ENCODE results near the gene TFDP1.
A peak's percentile ranks its signal among the peaks of the same experiment; 100 is the strongest.
"Not testable (repeated sequence)": the region's sequence is repeated elsewhere in the genome, so short reads cannot be mapped to it uniquely, and the experiment has no call there.

Gene TFDP1

GRCh38 chr13:113623491-113624234 lies 39.1 kb downstream of the TFDP1 start:
- H3K4me3 ChIP-seq (ENCODE audit: low read length) = no peak overlapping the region
- peak; percentile 13 for DNase-seq (ENCODE audit: low read depth)
- TF ChIP-seq CTCF (conservative IDR thresholded peaks at IDR 0.05; ENCODE audit: low read length) = no peak

GRCh38 chr13:113624235-113624587 lies 39.7 kb downstream of the TFDP1 start:
- DNase-seq (ENCODE audit: low read depth) = no peak
- TF ChIP-seq CTCF (conservative IDR thresholded peaks at IDR 0.05; ENCODE audit: low read length) = no peak
- H3K4me3 ChIP-seq (ENCODE audit: low read length) = no peak overlapping the region

DNA sequence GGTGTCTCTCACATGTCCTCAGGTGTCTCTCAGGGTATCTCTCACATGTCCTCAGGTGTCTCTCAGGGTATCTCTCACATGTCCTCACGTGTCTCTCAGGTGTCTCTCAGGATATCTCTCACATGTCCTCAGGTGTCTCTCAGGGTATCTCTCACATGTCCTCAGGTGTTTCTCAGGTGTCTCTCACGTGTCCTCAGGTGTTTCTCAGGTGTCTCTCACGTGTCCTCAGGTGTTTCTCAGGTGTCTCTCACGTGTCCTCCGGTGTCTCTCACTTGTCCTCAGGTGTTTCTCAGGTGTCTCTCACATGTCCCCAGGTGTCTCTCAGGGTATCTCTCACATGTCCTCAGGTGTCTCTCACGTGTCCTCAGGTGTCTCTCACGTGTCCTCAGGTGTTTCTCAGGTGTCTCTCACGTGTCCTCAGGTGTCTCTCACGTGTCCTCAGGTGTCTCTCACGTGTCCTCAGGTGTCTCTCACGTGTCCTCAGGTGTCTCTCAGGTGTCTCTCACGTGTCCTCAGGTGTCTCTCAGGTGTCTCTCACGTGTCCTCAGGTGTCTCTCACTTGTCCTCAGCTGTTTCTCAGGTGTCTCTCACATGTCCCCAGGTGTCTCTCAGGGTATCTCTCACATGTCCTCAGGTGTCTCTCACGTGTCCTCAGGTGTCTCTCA lies 40.2 kb downstream of the TFDP1 start:
- DNase-seq (ENCODE audit: low read depth); H3K4me3 ChIP-seq (ENCODE audit: low read length): not testable (repeated sequence)

GRCh38 chr13:113625965-113626721 lies 41.6 kb downstream of the TFDP1 start:
- H3K4me3 ChIP-seq (ENCODE audit: low read length) = no peak overlapping the region
- DNase-seq (ENCODE audit: low read depth) = peak; percentile 74
- TF ChIP-seq CTCF (conservative IDR thresholded peaks at IDR 0.05; ENCODE audit: low read length) = no peak

GRCh38 chr13:113627136-113627535 lies 42.6 kb downstream of the TFDP1 start:
- TF ChIP-seq CTCF (conservative IDR thresholded peaks at IDR 0.05; ENCODE audit: low read length) = no peak
- no peak for DNase-seq (ENCODE audit: low read depth)
- no peak overlapping the region for H3K4me3 ChIP-seq (ENCODE audit: low read length)

- DNase-seq (ENCODE audit: low read depth) = no peak
- H3K4me3 ChIP-seq (ENCODE audit: low read length) = no peak overlapping the region
- TF ChIP-seq CTCF (conservative IDR thresholded peaks at IDR 0.05; ENCODE audit: low read length) = no peak
Measured at GRCh38 chr13:113628291-113629270, 44.0 kb downstream of the TFDP1 start.

- H3K4me3 ChIP-seq (ENCODE audit: low read length) = no peak overlapping the region
- TF ChIP-seq CTCF (conservative IDR thresholded peaks at IDR 0.05; ENCODE audit: low read length) = no peak
- no peak for DNase-seq (ENCODE audit: low read depth)
Measured at GRCh38 chr13:113629866-113630265, 45.3 kb downstream of the TFDP1 start.

Data from AG10803 (cell line).